Measurements from ENCODE around the gene TAC4.

The TAC4 gene

DNA sequence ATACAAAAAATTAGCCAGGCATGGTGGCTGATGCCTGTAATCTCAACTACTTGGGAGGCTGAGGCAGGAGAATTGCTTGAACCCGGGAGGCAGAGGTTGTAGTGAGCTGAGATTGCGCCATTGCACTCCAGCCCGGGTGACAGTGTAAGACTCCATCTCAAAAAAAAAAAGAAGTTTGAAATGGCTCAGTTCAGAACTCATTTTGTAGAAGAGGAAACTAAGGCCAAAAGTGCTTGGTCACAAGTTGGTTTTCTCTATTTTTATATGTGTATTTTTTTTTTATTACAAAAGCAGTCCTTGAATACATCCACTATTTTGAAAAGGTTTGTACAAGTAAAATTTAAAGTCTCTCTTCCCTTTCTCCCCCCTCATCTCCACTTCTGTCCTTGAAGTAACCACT, 5.5 kb downstream of the TAC4 start:
- DNase-seq = peak; percentile 25

- no peak for DNase-seq
Observed at GRCh38 chr17:49841548-49841947, 6.3 kb downstream of the TAC4 start.

DNA sequence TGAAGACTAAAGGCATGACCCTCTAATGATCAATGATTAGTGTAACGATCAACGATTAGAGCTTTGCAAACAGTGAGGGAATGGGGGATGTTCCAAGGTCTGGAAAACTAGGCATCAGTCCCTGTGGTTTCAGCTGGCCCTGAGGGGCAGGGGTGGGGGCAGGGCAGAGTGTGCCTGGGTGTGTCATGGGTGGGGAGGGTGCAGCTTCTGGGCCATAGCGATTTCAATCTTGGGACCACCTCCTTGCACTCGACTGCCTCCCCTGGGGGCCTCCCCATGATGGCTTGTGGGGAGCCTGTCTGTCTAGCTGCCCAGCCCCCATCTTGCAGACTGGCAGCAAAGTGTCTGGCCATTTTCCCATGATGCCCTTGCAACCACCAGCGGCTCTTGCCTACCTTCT, 8.4 kb downstream of the TAC4 start:
- peak; percentile 30 for DNase-seq

GRCh38 chr17:49836111-49837030, 11.5 kb downstream of the TAC4 start:
- no peak for DNase-seq

DNA sequence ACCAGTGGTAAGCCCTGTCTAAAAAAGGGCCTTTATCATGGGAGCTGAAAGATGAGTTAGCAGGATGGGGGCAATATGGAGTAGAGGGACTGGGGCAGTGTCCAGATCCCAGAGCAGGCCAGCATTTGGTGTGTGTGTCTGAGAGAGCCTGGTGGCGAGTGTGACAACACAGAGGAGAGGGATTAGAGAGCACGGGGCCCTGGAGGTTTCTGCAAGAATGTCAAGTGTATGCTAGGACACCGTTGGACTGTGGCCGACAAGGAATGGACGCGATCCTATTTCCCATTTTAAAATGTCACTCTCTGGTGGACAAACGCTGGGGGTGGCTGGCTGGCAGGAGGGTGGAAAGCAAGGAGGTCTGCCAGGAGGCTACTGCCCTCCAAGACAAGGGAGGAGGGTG, 12.4 kb downstream of the TAC4 start:
- no peak for DNase-seq

GRCh38 chr17:49834118-49834743, 13.6 kb downstream of the TAC4 start:
- no peak for DNase-seq

GRCh38 chr17:49832840-49833599, 14.8 kb downstream of the TAC4 start:
- peak; percentile 85 for DNase-seq

GRCh38 chr17:49830605-49831004, 17.3 kb downstream of the TAC4 start:
- no peak for DNase-seq

- DNase-seq = no peak
Observed at GRCh38 chr17:49829026-49829425, 18.8 kb downstream of the TAC4 start.

GRCh38 chr17:49828325-49828724, 19.5 kb downstream of the TAC4 start:
- peak; percentile 46 for DNase-seq

- DNase-seq = no peak
Observed at GRCh38 chr17:49825645-49826044, 22.2 kb downstream of the TAC4 start.

- no peak for DNase-seq
Observed at GRCh38 chr17:49823614-49824013, 24.3 kb downstream of the TAC4 start.

- DNase-seq = peak; percentile 26
Observed at GRCh38 chr17:49822829-49823228, 25.0 kb downstream of the TAC4 start.

- no peak for DNase-seq
Observed at GRCh38 chr17:49821916-49822315, 26.0 kb downstream of the TAC4 start.

GRCh38 chr17:49821466-49821865, 26.4 kb downstream of the TAC4 start:
- DNase-seq = no peak

DNA sequence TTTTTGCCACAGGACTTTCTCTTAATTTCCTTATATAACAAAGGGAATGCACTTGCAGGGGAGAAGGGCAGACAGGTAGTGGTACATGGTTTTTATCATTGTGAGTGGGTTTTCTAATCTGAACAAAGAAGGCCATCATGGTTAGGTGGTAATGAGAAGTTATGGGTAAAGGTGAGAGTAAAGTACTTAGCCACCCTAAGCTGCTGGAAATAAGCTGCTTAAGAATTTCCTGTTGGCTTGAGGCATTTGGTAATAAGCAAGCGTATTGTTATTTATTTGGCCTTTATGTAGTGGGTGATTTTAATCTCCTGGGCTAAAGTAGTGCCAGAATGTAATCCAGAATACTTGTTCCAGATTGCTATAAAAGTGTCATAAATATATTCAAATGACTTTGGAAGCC, 27.1 kb downstream of the TAC4 start:
- no peak for DNase-seq

- no peak for DNase-seq
Observed at GRCh38 chr17:49819651-49820050, 28.2 kb downstream of the TAC4 start.

DNA sequence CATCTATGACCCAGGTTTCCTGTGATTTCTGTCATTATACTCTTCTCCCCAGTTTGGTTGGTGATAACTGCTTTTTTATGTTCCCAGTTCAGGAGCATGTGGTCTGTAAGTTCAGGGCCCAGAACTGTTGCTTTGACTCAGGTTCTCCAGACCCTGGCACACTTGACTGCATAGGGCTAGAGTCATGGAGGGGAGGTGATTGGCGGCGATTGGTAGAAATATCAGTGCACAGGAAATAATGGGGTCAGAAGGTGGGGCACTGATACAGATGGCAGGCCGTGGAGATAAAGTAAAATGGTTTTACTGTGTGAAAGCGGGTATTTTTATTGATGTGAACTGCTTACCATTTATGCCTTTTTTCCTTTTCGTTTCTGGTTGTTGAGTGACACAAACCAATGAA, 28.7 kb downstream of the TAC4 start:
- DNase-seq = peak; percentile 59

GRCh38 chr17:49817993-49818392, 29.9 kb downstream of the TAC4 start:
- no peak for DNase-seq

- no peak for DNase-seq
Observed at GRCh38 chr17:49815761-49816281, 32.0 kb downstream of the TAC4 start.

DNA sequence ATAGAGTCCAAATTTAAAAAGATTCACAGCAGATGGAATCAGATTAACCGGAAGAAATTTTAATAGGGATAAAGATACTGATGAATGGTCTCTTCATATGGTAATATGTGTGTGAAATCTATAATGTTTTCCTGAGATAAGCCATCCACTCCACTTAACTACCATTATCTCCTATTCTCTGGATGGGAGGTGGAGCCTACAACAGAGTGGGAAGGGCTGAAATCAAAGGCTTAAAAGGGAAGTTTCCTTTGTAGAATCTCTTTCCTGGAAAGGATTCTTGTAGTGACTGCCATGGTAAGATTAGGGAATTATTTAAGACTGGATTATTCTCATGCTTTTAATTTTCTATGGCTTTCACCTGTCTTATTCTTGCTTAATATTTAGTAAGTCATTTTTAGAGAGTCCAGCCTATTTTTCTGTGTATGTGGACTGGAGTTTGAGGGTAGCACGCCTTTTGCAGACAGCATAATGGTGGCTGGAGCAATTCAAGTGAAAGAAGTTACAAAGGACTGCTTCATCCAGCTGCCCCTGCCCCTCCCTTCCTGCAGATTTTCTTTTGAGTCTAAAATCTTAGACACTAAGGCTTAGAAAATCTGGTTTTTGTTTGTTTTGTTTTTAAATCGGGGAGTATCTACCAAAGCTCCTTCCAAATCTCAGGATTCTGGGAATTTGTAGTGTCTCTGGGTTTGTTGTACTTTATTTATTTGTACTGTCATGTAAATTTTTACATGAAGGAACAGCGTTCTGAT, 32.9 kb downstream of the TAC4 start:
- no peak for DNase-seq

DNA sequence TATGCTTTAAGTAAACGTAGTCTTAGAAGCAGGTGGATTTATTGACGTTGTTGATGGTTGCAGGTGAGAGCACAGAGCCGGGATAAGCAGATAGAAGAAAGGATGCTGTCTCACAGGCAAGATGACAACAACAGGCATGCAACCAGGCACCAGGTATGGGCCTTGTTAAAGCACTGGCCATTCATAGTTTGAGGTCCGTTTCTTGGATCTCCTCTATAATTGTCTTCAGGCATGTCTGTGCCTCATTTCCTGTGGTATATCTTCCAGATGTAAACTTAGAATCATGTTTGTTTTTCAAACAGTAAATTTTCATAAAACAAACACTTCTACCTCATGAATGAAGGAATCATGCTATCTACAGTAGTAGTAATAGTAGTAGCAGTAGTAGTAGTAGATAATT, 38.8 kb downstream of the TAC4 start:
- no peak for DNase-seq

DNA sequence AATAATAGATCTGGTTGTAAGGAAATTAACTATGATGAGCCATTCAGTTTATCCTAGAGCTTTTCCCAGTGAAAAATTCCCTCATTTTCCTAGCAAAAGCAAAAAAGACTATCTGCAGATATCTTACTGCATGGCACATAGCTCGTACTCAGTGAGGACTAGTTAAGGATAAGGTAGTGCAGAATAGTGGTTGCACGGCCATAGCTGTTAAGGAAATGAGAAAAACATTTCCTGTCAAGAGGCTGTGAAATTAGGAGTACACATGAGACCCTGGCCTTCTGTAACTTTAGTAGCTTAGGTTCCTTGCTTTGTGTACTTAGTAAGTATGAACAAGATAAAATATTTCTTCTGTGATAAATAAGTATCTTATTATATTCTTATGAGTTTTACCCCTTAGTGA, 49.1 kb downstream of the TAC4 start:
- DNase-seq = no peak
